ENCODE data around the gene KLRG1.
A peak's percentile ranks its signal among the peaks of the same experiment; 100 is the strongest.

KLRG1 gene

DNA sequence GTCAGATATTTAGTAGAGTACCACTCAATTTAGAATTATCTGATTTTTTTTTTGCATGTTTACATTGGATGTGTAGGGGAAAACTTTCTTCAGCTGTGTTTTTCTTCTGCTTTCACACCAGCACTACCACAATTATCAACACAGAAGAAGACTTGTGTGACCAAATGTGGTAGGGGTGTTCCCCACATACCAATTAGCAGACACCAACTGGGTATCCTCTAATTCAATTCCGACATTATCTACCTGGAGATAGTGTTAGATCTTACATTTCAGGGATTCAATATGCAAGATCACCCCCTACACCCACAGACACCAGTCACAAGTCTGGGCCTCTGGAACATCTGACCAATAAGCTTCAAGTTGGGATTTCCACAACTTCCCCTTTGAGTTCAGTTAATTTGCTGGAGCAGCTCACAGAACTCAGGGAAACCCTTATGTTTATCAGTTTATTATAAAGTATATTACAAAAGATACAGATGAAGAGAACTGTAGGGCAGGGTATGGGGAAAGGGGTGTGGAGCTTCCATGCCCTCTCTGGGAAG, 4.1 kb upstream of the KLRG1 start:
- no peak for FAIRE-seq
- DNase-seq (ENCODE audit: insufficient read length, low spot score): no peak

DNA sequence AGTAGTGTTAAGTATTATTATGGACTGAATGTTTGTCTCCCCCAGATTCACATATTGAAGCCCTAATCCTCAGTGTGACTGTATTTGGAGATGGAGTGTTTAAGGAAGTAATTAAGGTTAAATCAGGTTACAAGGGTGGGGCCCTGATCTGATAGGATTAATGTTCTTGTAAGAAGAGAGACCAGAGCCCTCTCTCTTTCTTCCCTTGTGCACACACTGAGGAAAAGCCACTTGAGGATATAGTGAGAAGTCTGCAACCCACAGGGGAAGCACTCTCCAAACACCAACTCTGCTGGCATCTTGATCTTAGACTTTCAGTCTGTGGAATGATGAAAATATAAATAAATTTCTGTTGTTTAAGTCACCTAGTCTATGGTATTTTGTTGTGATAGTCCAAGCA, 2.2 kb upstream of the KLRG1 start:
- no peak for FAIRE-seq
- DNase-seq (ENCODE audit: insufficient read length, low spot score): no peak

DNA sequence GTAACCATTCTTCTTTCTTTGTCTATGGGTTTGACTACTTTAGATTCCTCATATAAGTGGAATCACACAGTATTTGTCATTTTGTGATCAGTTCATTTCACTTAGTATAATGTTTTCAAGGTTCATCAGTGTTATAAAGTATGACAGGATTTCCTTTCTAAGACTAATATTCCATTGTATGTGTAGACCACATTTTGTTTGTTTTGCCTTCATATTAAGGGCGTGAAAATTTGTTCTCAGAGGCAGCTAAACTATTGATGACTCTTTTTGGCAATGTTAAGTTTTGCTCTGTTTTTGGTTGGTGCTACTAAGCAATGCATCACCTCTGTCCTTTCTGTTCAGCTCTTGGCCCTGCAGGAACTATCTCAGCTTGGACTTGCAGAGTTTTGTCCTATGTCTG, 1.7 kb upstream of the KLRG1 start:
- no peak for DNase-seq (ENCODE audit: insufficient read length, low spot score)
- peak; percentile 89 for FAIRE-seq

DNA sequence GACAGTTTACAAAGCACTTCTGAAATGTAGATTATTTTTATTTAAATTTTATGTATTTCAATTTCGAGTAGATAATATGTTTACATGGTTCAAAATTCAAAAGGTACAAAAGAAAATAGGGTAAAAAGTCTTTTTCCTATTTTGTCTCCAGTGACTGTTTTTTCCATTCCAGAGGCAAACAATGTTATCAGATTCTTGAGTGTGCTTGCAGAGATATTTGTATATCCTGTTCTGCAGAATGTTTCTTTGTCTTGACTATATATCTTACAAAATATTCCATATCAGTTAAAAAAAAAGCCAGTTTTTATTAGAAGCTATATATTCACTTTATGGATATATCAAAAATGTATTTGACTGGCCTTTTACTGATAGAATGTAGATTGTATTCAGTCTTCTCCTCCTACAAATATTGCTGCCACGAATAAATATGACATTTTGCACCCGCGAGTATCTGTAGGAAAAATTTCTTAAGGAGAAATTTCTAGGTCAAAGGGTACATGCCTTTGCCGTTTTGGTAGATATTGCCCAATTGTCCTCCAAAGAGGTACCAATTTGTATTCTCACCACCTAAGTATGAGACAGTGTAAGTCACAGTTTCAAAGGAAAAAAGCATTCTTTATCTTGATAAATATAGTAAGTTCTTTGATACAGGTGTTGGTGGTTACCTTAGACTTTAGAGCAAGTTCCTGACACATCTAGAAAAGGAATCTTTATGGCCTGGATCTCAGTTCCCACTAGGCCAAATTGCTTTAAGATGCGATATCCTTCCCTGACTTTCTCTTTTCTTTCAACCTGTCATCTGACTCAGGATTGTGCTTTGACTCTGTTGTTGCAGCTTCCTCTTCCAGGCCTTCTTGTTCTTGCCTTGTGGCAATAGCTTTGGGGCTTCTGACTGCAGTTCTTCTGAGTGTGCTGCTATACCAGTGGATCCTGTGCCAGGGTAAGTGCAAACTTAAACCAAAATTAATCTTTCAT, 2.3 kb downstream of the KLRG1 start:
- peak; percentile 63 for FAIRE-seq
- no peak for DNase-seq (ENCODE audit: insufficient read length, low spot score)

DNA sequence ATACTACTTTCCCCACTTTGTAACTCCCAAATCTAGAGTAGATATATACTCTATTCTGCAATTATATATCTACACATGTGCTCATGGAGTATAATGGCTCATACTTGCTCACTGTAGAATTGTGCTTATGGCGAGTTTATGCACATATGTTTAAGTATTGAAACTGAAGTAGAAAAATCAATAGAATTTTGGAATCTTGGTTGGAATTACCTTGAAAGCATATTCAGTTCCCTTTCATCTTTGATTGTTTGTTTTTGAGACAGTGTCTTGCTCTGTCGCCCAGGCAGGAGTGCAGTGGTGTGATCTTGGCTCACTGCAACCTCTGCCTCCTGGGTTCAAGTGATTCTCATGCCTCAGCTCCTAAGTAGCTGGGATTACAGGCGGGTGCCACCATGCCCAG, 4.5 kb downstream of the KLRG1 start:
- FAIRE-seq (no peak), DNase-seq (ENCODE audit: insufficient read length, low spot score) (no peak)

DNA sequence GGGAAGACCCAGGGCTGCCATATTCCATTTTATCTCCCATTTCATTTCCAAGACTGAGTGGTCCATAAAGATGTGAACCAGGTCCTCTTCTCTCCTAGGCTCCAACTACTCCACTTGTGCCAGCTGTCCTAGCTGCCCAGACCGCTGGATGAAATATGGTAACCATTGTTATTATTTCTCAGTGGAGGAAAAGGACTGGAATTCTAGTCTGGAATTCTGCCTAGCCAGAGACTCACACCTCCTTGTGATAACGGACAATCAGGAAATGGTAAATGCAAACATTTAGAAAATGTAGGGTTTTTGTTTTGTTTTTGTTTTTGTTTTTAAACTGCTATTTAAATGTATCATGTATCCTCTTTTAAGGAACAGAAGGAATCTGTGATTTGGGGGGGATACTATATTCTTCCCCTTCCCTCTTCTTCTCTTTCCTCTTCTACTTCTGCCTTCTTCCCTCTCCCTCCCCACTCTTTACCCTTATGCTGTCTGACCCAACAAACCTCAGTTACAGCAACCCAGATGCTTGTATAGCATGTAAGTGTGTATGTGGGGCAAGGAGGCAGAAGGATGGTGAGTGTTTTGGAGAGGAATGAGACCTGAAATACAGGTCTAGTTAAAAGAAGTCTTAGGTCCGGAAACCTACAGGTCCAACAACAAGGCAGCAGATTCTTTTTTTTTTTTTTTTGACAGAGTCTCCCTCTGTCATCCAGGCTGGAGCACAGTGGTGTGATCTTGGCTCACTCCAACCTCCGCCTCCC, 5.9 kb downstream of the KLRG1 start:
- no peak for DNase-seq (ENCODE audit: insufficient read length, low spot score)
- FAIRE-seq: no peak

DNA sequence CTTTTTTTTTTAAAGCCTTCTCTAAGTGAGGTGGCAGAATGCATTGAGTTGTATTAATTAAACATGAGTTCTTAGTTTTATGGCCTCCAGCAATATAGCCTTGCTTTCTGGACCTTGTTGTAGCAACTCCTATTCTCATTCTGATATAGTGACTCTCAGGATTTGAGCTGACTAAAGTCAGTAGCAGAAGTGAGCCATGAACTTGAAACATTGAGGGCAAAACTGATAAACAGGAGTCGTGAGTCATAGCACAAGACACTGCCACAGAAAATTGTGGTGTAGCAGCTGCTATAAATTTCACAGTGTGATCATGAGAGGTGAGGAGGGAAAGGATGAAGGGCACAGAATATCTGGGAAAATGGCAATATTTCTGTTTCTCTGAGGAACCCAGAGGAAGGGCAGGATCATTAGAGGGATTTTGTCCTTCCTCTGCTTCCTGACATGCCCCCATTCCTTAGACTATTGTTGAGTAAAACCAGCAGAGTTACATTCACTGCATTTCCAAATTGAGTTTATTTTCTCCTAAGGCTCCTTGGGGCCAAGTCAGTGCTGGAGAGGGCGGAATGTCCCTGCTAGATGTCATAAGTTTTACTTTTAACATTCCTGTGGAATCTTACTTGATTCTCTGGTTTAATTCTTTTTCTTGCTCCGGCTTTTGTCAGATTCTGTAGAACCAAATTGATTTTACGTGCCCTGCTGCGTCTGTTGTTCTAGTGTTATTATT, 7.5 kb downstream of the KLRG1 start:
- DNase-seq (ENCODE audit: insufficient read length, low spot score) (peak; percentile 23), FAIRE-seq (peak; percentile 94)

DNA sequence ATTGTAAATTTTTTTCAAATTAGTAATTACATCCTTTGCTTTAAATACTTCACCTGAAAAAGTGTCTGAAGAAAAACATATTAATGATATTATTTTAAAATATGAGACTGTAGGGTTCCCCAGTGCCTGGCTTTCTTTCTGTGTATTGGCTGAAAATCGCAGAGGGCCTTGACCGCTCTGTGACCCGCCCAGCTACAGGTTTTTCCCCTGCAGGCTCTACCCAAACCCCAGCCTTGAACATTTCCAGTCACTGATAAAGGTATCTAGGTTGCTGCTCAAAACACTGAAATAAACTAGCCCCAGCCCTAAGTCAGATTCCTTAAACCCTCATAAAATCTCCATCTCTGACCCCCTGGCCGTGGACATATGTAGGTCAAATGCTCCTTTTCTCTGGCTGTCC, 11.9 kb downstream of the KLRG1 start:
- DNase-seq (ENCODE audit: insufficient read length, low spot score) (no peak), FAIRE-seq (no peak)

DNA sequence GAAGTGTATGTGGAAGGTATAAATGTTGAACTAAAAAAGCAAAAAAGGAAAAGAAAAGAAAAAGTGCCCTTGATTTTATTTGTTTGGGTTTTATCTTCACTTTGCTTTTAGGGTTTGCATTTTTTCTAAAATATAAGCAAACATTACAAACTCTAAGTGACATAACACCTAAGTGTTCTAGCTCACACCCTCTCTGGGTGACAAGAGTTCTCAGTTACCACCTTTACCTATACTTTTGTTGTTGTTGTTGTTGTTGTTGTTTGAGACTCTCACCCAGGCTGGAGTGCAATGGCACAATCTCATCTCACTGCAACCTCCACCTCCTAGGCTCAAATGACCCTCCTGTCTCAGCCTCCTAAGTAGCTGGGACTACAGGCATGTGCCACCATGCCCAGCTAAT, 13.0 kb downstream of the KLRG1 start:
- no peak for FAIRE-seq
- DNase-seq (ENCODE audit: insufficient read length, low spot score): no peak

DNA sequence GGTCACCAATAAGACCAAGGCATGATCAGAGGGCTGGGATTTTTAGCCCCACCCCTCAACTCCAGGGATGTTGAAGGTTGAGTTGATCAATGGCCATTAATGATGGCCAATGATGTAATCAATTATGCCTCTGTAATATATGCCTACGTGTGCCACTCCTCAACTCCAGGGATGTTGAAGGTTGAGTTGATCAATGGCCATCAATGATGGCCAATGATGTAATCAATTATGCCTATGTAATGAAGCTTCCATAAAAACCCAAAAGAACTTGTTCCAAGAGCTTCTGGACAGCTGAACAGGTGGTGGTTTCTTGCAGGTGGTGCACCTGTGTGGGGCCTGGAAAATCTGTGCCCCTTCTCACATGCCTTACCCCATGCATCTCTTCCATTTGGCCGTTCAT, 33.2 kb downstream of the KLRG1 start:
- FAIRE-seq (no peak), DNase-seq (ENCODE audit: insufficient read length, low spot score) (no peak)

DNA sequence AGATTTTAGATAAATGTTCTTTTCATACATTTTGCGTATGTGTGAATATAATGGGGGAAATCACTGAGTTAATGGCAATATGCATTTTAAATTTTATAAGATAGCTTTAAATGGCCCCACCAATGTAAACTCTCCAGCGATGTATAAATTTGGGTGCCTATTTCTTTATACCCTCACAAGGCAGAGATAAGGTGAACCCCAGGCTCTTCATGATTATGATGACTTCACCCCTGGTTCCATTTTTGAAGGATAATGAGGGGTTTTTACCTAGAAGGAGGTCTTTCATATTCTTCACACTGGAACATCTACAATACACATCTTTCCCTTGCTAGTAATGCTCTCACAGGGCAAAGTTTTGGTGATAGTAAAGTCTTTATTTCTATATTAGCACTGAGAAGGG, 35.2 kb downstream of the KLRG1 start:
- DNase-seq (ENCODE audit: insufficient read length, low spot score) (no peak), FAIRE-seq (no peak)

DNA sequence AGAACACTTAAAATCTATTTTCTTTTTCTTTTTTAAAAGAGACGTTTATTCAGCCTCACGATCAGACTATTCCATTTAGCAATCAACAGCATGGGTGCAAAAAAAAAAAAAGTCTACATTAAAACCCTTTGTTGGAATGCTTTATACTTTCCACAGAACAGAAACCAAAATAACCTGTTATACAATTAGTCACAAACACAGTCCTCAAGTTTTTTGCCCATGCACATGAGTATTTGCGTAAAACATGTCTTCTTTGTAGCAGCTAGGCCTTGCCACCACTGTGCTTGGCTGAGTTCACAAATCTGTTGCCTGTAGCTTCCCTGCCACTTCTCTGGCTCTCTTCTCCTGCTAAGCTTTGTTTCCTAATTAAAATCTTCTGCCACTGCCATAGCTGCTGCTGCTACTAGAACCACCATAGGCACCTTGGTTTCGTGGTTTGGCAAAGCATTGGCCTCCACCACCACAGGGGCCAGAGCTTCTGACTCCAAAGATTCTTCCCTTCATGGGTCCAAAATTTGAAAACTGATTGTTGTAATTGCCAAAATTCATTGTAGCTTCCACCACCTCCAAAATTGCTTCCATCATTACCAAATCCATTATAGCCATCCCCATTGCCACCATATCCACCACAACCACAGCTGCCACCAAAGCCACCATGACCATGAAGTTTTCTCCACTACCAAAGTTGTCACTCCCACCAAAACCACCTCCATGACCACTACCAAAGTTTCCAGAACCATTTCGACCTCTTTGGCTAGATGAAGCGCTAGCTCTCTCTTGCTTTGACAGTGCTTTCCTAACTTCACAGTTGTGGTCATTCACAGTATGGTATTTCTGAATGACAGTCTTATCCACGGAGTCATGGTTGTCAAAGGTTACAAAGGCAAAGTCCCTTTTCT, 38.1 kb downstream of the KLRG1 start:
- no peak for DNase-seq (ENCODE audit: insufficient read length, low spot score)
- no peak for FAIRE-seq

DNA sequence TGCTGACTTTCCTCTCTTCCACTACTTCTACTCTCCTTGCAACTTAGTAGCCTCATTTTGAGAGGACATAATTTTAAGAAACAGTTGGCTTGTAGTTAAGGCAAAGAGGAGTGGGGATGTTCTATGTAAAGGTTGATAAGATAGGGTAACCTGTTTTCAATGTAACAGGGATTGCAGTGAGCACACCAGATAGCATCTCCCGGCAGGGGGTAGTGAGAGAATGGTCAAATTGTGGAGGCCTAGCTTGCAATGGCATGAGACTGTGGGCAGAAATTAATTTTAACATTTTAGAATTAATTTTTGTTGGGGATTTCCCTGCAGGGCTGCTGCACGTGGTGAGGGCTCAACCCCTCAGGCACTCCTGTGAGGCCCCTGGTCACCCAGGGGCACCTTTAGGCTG, 41.4 kb downstream of the KLRG1 start:
- FAIRE-seq: no peak
- no peak for DNase-seq (ENCODE audit: insufficient read length, low spot score)

DNA sequence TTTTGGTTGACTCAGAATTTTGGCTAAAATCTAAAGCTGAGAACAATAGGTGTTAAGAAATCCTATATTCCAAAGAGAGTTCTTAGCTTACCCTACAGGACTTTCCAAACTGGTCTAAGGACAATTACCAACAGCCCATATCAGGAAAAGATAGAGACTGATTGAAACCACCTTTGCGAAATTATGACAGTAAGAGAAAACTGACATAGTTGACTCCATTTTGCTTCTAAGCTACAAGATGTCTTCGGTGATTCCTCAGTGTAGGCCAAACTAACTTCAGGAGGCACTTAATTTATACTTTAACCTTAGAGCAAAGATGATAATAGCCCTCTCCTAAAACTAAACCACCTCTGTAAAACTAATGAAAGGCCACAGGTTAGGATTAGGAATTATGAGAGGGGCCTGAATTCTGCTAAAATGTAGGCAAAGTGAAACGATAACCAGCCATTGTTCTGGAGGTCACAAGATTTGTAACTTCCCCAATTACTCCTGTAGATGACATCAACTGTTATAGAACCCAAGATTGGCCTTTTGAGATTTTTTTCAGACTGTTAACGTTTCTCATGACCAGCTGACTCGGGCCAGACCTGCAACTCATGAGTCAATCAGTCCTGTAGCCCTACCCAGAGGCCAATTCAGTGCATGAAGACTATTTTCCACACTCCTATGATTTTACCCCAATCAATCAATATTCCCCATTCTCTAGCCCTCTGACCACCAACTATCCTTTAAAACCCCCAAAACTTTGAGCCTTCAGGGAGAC, 43.0 kb downstream of the KLRG1 start:
- peak; percentile 48 for FAIRE-seq
- DNase-seq (ENCODE audit: insufficient read length, low spot score): no peak

DNA sequence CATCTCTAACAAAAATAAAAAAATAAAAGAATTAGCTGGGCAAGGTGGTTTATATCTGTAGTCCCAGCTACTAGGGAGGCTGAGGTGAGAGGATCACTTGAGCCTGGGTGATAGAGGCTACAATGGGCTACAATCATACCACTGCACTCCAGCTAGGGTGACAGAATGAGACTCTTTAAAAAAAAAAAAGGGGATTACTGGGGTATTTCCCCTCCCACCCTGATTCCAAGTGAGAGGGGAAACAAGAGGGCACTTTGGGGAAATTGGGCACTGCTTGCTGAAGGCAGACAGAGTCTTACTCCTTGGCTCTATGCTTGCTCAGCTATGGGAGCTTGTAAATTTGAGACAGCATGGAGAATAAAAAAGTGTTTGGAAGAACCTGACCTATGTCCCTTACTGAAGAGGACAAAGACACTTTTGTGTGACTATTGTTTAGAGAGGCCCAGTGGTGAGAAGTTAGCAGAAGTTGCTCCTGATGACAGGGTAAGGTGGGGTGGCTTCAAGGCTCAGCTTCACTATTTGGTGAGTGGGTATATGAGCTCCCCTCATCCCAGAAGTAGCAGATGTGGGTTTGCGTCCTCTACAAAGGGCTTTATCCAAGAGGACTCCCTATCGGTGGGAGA, 44.0 kb downstream of the KLRG1 start:
- DNase-seq (ENCODE audit: insufficient read length, low spot score): no peak
- FAIRE-seq: no peak

DNA sequence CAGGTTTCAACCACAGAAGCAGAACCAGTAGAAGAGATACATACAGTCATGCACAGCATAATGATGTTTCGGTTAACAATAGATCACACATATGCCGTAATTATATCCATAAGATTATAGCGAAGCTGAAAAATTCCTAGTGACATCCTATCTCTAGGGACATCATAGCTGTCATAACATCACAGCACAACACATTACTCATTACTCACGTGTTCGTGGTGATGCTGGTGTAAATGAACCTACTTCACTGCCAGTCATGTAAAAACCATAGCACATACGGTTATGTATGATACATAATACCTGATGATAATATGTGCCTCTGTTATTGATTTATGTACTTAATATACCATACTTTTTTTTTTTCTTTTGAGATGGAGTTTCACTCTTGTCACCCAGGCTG, 44.7 kb downstream of the KLRG1 start:
- no peak for FAIRE-seq

DNA sequence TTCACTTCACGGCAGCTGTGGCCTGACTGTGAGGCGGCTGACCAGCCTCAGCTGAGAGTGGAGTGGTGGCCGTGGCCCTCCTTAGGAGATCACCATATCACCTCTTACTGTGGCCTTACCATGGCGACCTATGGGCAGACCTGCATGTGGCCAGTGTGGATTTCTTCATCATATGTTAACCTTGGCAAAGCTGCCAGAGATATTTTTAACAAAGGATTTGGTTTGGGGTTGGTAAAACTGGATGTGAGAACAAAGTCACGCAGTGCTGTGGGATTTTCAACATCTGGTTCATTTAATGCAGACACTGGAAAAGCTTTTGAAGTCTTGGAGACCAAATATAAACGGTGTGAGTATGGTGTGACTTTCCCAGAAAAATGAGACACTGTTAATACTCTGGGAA, 46.9 kb downstream of the KLRG1 start:
- FAIRE-seq (no peak), DNase-seq (ENCODE audit: insufficient read length, low spot score) (no peak)

More for the DNA sequence above, 44.7 kb downstream of the KLRG1 start:
- no peak for DNase-seq (ENCODE audit: insufficient read length, low spot score)

DNA sequence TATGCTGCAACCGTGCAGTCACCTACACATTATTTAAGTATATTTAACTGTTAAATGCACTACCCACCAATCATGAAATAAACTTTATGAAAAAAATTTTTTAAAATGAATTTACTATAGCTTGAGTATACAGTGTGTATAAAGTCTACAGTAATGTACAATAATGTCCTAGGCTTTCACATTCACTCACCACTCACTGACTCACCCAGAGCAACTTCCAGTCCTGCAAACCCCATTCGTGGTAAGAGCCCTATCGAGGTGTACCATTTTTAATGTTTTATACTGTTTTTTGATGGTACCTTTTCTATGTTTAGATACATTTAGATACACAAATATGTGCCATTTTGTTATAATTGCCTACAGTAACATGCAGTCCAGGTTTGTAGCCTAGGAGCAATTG, 48.1 kb downstream of the KLRG1 start:
- FAIRE-seq (no peak), DNase-seq (ENCODE audit: insufficient read length, low spot score) (no peak)

Data from GM19239 (cell line).